Activated CD8-positive, alpha-beta T cell treated with anti-CD3 and anti-CD28 coated beads for 36 hours (primary cell): Measurements from ENCODE around the gene GALNTL6. TPM values are rescaled to one million over a fixed set of nuclear protein-coding genes. Genes with fewer than 3 reads are reported as not detected.

ENCODE experiments used
- ATAC-seq: fragments of 200-7000 bp; cut with Tn5 transposase; one replicate; pipeline ENCODE4 v1.10.0; 2021; ENCODE audit warnings: mild to moderate bottlenecking, moderate library complexity
- CTCF ChIA-PET: fragments of 350-600 bp; sonication (Branson Sonifier 250); formaldehyde crosslinking; loops from one replicate; lab custom pipeline; 2021; ENCODE audit warnings: antibody characterized with exemption; lab: Charles Lee
- POLR2A ChIA-PET: fragments of 350-600 bp; sonication (Branson Sonifier 250); formaldehyde crosslinking; loops from one replicate; lab custom pipeline; 2021; ENCODE audit warnings: antibody characterized with exemption; lab: Charles Lee
- DNase-seq: peaks from one replicate; pipeline ENCODE4 v3.0.0-alpha.2; 2020
- H3K27ac Mint-ChIP-seq: one replicate; pipeline ENCODE4 v1.8.0; 2021; ENCODE audit warnings: mild to moderate bottlenecking, mixed read lengths
- H3K27me3 Mint-ChIP-seq: one replicate; pipeline ENCODE4 v1.8.0; 2021; ENCODE audit warnings: mixed read lengths
- H3K36me3 Mint-ChIP-seq: one replicate; pipeline ENCODE4 v1.8.0; 2021; ENCODE audit warnings: low read depth, mixed read lengths
- H3K4me1 Mint-ChIP-seq: one replicate; pipeline ENCODE4 v1.8.0; 2021; ENCODE audit warnings: low read depth, mixed read lengths
- H3K4me3 Mint-ChIP-seq: one replicate; pipeline ENCODE4 v1.8.0; 2021; ENCODE audit warnings: mild to moderate bottlenecking, moderate library complexity, mixed read lengths
- H3K9me3 Mint-ChIP-seq: one replicate; pipeline ENCODE4 v1.8.0; 2021; ENCODE audit warnings: mixed read lengths
- CTCF ChIP-seq: fragments of 200-600 bp; IDR thresholded peaks from one replicate; pipeline ENCODE4 v1.8.0; 2022; ENCODE audit warnings: antibody characterized with exemption, mild to moderate bottlenecking
- intact Hi-C: fragments of 100-400 bp; cut with micrococcal nuclease; formaldehyde crosslinking; loops from one replicate; pipeline ENCODE4 v1.10.0; 2022
- total RNA-seq, 2 experiments: library from RNA; stranded (reverse); gene quantifications; one replicate each; pipeline ENCODE4 v1.2.3, GENCODE V29; 2021

GALNTL6 gene
- total RNA-seq, 2 experiments from 2014 or later, result not detected

GRCh38 chr4:172851534-172851933 is 1038.3 kb downstream of the GALNTL6 start:
- H3K9me3 Mint-ChIP-seq, result no peaks in the 10 kb centered on the region
- H3K36me3 Mint-ChIP-seq, result no peaks in the 10 kb centered on the region
- DNase-seq (no peak), ATAC-seq (no peak)
- TF ChIP-seq CTCF, result no peak
- H3K27me3 Mint-ChIP-seq, result no peaks in the 10 kb centered on the region
- ChIA-PET CTCF (no interaction called here), POLR2A (no interaction called here)
- no peak overlapping the region for H3K27ac Mint-ChIP-seq
- H3K4me1 Mint-ChIP-seq, result no peaks in the 10 kb centered on the region
- H3K4me3 Mint-ChIP-seq, result no peak overlapping the region
- intact Hi-C loops, result no loop called here

GRCh38 chr4:172857026-172857425 is 1043.8 kb downstream of the GALNTL6 start:
- Mint-ChIP-seq H3K27me3 (no peaks in the 10 kb centered on the region), H3K9me3 (peaks cover 2% of the 10 kb centered on the region), H3K27ac (no peak overlapping the region), H3K36me3 (no peaks in the 10 kb centered on the region), H3K4me3 (no peak overlapping the region), H3K4me1 (no peaks in the 10 kb centered on the region)
- intact Hi-C loops, result no loop called here
- ATAC-seq (no peak), DNase-seq (no peak)
- no peak for TF ChIP-seq CTCF
- CTCF ChIA-PET, result no interaction called here
- POLR2A ChIA-PET, result no interaction called here

- Mint-ChIP-seq H3K36me3 (no peaks in the 10 kb centered on the region), H3K27me3 (no peaks in the 10 kb centered on the region), H3K27ac (no peak overlapping the region), H3K4me3 (no peak overlapping the region), H3K4me1 (no peaks in the 10 kb centered on the region), H3K9me3 (peaks cover 6% of the 10 kb centered on the region)
- intact Hi-C loops, result no loop called here
- TF ChIP-seq CTCF, result no peak
- no peak for DNase-seq
- ChIA-PET CTCF (no interaction called here), POLR2A (interaction anchor here (0.6 kb wide), 1 partner anchor 219 kb away, joined by 3 read pairs; no protein-coding TSS in a partner anchor)
- ATAC-seq, result no peak
These were observed 1045.6 kb downstream of the GALNTL6 start for GRCh38 chr4:172858731-172859230.

GRCh38 chr4:172865103-172865502 is 1051.9 kb downstream of the GALNTL6 start:
- POLR2A ChIA-PET, result no interaction called here
- CTCF ChIA-PET, result no interaction called here
- H3K27me3 Mint-ChIP-seq, result peaks cover 1% of the 10 kb centered on the region

More at GRCh38 chr4:172865103-172865502, 1051.9 kb downstream of the GALNTL6 start:
- peaks cover 6% of the 10 kb centered on the region for H3K9me3 Mint-ChIP-seq
- DNase-seq, result no peak
- no peak for TF ChIP-seq CTCF
- ATAC-seq, result no peak
- intact Hi-C loops, result no loop called here
- no peaks in the 10 kb centered on the region for H3K4me1 Mint-ChIP-seq
- H3K36me3 Mint-ChIP-seq, result no peaks in the 10 kb centered on the region
- no peak overlapping the region for H3K27ac Mint-ChIP-seq
- H3K4me3 Mint-ChIP-seq, result no peak overlapping the region
